EL (cell line): ENCODE measurements around the gene PRIMPOL.
"Not testable (repeated sequence)": the region's sequence is repeated elsewhere in the genome, so short reads cannot be mapped to it uniquely, and the experiment has no call there.

Source experiments
- DNase-seq: peaks from one replicate; pipeline ENCODE4 v3.0.0-alpha.2; 2016

The PRIMPOL gene, protein sequence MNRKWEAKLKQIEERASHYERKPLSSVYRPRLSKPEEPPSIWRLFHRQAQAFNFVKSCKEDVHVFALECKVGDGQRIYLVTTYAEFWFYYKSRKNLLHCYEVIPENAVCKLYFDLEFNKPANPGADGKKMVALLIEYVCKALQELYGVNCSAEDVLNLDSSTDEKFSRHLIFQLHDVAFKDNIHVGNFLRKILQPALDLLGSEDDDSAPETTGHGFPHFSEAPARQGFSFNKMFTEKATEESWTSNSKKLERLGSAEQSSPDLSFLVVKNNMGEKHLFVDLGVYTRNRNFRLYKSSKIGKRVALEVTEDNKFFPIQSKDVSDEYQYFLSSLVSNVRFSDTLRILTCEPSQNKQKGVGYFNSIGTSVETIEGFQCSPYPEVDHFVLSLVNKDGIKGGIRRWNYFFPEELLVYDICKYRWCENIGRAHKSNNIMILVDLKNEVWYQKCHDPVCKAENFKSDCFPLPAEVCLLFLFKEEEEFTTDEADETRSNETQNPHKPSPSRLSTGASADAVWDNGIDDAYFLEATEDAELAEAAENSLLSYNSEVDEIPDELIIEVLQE

DNA sequence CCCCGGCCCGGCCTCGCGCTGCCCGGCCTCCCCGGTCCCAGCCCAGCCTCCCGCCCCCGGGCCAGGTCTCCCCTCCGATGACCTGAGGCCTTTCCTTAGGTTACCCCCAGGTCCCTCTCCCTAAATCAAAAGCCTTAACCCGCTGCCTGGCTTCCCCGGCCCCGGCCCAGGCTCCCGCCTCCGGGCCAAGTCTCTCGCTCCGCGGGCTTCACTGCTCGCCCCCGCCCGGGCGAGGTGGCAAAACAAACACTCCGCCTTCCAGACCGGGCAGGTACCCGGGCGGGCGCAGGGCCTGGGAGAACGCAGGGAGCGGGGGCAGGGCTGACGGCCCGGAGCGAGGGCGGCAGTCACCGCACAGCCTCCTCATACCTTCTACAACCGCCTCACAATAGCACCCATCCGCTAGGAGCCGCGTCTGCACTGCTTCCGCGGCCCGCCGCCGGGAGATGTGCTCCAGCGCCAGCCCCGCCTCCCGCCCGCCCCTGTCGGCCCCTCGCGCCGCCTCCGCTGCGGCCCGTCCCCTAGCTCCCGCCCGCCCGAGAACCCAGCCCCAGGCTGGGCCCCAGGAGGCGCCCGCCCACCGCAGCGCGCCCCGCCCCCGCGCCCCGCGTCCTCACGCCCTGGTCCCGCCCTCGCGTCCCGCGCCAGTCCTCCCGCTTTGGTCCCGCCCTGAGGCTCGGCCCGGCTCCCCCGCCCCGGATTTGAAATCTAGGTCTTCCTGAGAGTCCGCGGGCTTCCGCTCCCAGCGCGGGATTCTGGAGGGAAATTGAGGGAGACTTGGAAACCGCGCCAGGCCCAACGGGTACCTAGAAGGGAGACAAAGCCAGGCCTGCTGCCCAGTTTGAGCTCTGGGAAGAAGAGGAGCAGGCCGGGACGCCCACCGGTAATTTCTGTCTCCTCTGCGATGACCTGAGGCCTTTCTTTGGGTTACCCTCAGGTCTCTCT, at the start of gene PRIMPOL, which contains the start of gene CASP3:
Gene PRIMPOL (plus strand): TSS at position 713 of the 945 bp plus-strand sequence. CDS start 7,403 bp downstream, outside the sequence.
Gene CASP3 (minus strand): TSS at position 422 of the 945 bp plus-strand sequence. CDS start 10,994 bp downstream, outside the sequence.
- peak; percentile 95 for DNase-seq

DNA sequence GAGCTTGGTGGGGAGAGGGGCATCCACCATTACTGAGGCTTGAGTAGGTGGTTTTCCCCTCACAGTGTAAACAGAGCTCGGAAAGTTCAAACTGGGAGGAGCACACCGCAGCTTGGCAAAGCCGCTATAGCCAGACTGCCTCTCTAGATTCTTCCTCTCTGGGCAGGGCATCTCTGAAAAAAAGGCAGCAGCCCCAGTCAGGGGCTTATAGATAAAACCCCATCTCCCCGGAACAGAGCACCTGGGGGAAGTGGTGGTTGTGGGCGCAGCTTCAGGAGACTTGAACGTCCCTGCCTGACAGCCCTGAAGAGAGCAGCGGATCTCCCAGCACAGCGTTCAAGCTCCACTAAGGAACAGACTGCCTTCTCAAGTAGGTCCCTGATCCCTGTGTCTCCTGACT, 48.6 kb upstream of the PRIMPOL start:
- DNase-seq: not testable (repeated sequence)

GRCh38 chr4:184602857-184603256, 46.7 kb upstream of the PRIMPOL start:
- DNase-seq: not testable (repeated sequence)

DNA sequence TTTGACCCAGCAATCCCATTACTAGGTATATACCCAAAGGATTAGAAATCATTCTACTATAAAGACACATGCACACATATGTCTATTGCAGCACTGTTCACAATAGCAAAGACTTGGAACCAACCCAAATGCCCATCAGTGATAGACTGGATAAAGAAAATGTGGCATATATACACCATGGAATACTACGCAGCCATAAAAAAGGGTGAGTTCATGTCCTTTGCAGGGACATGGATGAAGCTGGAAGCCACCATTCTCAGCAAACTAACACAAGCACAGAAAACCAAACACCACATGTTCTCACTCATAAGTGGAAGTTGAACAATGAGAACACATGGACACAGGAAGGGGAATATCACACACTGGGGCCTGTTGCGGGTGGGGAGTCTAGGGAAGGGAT, 42.1 kb upstream of the PRIMPOL start:
- not testable (repeated sequence) for DNase-seq

- DNase-seq: no peak
These were observed 37.5 kb upstream of the PRIMPOL start for GRCh38 chr4:184612074-184612473.

- no peak for DNase-seq
These were observed 36.1 kb upstream of the PRIMPOL start for GRCh38 chr4:184613405-184613804.

GRCh38 chr4:184614509-184614908, 35.0 kb upstream of the PRIMPOL start:
- no peak for DNase-seq

GRCh38 chr4:184616168-184616567, 33.4 kb upstream of the PRIMPOL start:
- DNase-seq: not testable (repeated sequence)

- DNase-seq: no peak
These were observed 32.6 kb upstream of the PRIMPOL start for GRCh38 chr4:184616633-184617551.

- no peak for DNase-seq
These were observed 31.8 kb upstream of the PRIMPOL start for GRCh38 chr4:184617600-184618196.

DNA sequence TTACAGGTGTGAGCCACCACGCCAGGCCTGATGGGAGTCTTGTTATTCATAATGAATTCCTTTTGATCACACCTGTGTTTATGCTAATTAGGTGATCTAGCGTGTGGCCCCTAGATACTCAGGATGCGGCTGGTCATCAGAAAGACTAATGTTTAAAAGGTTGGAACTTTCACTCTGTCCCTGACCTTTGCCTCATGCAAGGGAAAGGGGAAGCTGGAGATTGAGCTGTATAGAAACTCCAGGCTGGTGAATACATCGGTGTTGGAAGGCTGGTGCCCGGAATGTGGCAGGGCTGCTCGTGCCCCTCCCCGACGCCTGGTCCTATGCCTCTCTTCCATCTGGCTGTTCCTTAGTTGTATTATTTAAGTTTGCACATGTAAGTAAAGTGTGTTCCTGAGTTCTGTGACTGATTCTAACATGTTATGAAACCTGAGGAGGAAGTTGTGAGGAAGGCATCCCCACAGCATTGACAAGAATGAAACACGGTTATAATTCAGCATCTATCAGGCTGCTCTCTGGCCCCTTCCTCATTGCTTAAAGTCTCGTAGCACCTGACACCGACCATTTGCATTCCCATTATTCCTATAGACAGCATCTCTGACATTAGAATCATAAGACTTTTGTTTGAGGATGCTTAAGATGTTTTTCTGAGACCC, 29.2 kb upstream of the PRIMPOL start:
- DNase-seq: no peak

- no peak for DNase-seq
These were observed 28.0 kb upstream of the PRIMPOL start for GRCh38 chr4:184621518-184621917.

DNA sequence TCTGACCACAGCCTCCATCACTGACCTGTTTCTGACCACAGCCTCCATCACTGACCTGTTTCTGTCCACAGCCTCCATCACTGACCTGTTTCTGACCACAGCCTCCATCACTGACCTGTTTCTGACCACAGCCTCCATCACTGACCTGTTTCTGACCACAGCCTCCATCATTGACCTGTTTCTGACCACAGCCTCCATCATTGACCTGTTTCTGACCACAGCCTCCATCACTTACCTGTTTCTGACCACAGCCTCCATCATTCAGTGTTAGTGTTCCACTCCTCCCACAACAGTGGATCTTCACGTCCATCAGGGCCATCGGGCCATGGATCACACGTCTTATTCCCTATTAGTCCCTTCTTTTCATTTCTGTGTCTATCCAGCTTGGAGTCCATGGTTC, 25.0 kb upstream of the PRIMPOL start:
- DNase-seq: not testable (repeated sequence)

- DNase-seq: no peak
These were observed 24.5 kb upstream of the PRIMPOL start for GRCh38 chr4:184624972-184625554.

DNA sequence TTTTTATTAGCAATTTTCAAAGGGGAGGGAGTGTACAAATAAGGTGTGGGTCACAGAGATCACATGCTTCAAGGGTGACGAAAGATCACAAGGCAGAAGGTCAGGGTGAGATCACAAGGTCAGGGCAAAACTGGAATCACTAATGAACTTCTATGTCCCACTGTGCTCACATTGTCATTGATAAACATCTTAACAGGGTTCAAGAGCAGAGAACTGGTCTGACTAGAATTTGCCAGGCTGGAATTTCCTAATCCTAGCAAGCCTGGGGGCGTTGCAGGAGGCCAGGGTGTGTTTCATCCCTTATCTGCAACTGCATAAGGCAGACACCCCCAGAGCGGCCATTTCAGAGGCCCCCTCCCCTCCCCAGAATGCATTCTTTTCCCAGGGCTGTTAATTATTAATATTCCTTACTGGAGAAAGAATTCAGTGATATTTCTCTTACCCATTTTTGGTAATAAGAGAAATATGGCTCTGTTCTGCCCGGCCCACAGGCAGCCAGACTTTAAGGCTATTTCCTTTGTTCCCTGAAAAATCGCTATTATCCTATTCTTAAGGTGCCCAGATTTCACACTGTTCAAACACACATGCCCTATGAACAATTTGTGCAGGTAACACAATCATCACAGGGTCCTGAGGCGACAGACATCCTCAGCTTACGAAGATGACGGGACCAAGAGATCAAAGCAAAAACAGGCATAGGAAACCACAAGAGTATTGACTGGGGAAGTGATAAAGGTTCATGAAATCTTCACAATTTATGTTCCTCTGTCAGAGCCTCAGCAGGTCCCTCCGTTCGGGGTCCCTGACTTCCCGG, 23.5 kb upstream of the PRIMPOL start:
- DNase-seq: not testable (repeated sequence)

DNA sequence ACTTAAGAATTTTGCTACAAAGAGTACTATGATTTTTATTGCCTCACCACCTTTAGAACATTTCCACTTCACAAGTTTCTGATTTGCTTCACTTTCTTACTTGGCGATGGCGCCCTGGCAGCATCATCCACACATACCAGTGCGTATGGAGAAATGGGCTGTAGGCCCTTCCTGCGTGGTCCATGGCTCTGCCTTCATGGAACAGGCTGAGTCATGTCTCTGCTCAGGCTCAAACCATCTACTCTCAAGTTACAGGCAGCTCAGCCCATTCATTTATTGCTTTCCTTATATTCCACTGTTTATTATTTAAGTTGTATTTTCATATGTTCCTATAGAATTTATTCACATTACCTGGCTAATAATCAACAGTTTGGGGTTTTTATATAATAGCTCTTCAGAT, 21.4 kb upstream of the PRIMPOL start:
- DNase-seq: no peak

DNA sequence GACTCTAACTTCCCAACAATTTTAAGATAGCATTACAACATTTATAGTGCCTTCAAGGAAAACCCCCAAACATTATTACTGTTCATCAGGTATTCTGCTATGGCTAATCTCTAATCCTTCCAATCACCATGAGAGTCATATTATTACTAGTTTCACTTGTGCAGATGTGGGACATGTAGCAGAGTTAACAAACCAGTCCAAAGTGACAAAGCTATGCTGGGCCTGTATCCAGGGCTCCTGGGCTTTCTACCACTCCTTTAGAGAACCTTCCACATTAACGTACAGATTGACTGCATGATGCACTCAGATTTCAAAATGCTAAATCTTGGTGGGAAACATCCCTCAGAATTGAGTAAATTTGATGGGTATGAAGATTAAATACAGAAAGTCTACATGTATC, 16.7 kb upstream of the PRIMPOL start:
- DNase-seq: no peak

DNA sequence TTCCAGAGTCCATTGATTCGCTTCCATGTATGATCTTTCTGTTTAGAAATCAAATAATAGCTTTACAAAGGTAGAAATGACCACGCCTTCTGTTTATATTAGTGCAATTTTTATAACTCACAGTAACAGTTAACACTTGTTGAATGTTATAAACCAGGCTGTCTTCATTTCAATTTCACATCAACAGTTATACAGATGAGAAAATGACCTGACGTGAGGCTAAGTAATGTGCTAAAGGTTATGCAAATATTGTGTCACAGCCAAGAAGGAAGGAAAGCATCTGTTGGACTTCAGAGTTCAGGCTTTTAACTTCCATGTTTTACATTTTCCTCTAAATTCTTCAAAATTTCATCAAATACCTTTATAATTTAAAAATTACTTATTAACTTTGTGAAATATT, 14.2 kb upstream of the PRIMPOL start:
- DNase-seq: no peak

DNA sequence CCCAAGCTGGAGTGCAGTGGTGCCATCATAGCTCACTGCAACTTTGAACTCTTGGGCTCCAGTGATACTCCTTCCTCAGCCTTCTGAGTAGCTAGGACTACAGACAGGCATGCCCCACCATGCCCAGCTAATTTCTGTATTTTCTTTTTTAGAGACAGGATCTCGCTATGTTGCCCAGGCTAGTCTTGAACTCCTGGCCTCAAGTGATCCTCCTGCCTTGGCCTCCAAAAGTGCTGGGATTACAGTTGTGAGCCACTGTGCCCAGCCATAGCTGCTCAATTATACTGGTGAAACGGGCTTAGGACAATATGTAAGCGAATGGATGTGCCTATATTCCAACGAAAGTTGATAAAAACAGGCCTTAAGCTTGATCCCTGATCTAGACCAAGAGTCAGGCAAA, 13.4 kb upstream of the PRIMPOL start:
- DNase-seq: no peak

DNA sequence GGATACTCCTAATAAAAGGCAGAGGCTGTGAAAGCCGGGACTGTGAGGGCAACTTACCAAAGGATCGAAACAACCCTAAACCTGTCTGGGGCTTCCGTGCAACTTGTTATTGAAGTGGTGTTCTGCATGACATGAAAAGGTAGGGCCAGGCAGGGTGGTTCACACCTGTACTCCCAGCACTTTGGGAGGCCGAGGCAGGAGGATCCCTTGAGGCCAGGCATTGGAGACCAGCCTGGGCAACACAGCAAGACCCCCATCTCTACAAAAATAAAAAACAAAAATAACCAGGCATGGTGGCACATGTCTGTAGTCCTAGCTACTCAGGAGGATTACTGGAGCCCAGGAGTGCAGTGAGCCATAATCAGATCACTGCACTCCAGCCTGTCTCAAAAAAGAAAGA, 12.6 kb upstream of the PRIMPOL start:
- DNase-seq: no peak
